Parathyroid adenoma (tissue), 2 donors: ENCODE measurements around the gene HSPA13.

Experiments used
- H2AFZ ChIP-seq: fragments of 300-600 bp; sonication (generic); one replicate; pipeline ENCODE4 v1.7.0; 2017; ENCODE audit warnings: antibody characterized with exemption, mild to moderate bottlenecking
- H3K27ac ChIP-seq: fragments of 300-600 bp; sonication (generic); one replicate; pipeline ENCODE4 v1.7.0; 2017
- H3K27me3 ChIP-seq: fragments of 300-600 bp; sonication (generic); one replicate; pipeline ENCODE4 v1.7.0; 2017; ENCODE audit warnings: low read length; ENCODE audit not compliant: control insufficient read depth, insufficient read depth
- H3K36me3 ChIP-seq: fragments of 300-600 bp; sonication (generic); one replicate; pipeline ENCODE4 v1.7.0; 2017; ENCODE audit warnings: low read length; ENCODE audit not compliant: control insufficient read depth, insufficient read depth
- H3K4me1 ChIP-seq: fragments of 300-600 bp; sonication (generic); one replicate; pipeline ENCODE4 v1.7.0; 2017; ENCODE audit warnings: control low read depth
- H3K4me2 ChIP-seq: fragments of 300-600 bp; sonication (generic); one replicate; pipeline ENCODE4 v1.7.0; 2017; ENCODE audit warnings: low read length
- H3K4me3 ChIP-seq: fragments of 300-600 bp; sonication (generic); one replicate; pipeline ENCODE4 v1.7.0; 2017; ENCODE audit warnings: low read depth, low read length
- H3K79me2 ChIP-seq: fragments of 300-600 bp; sonication (generic); one replicate; pipeline ENCODE4 v1.7.0; 2017; ENCODE audit warnings: control low read depth
- H3K9ac ChIP-seq: fragments of 300-600 bp; sonication (generic); one replicate; pipeline ENCODE4 v1.7.0; 2017; ENCODE audit warnings: mild to moderate bottlenecking
- H3K9me3 ChIP-seq: fragments of 300-600 bp; sonication (generic); one replicate; pipeline ENCODE4 v1.7.0; 2017; ENCODE audit warnings: low read length; ENCODE audit not compliant: control insufficient read depth
- CTCF ChIP-seq: fragments of 300-600 bp; sonication (generic); IDR thresholded peaks from one replicate; pipeline ENCODE4 v1.7.0; 2017; ENCODE audit warnings: antibody characterized with exemption, mild to moderate bottlenecking
- donor health status: primary hyperparathyroidism.

HSPA13 gene

GRCh38 chr21:14405225-14405624, 22.3 kb upstream of the HSPA13 start:
- no peak overlapping the region for H3K4me3 ChIP-seq
- H3K27me3 ChIP-seq = no peaks in the 10 kb centered on the region
- H3K27ac ChIP-seq = no peak overlapping the region
- no peak overlapping the region for H2AFZ ChIP-seq
- no peak overlapping the region for H3K9ac ChIP-seq
- no peaks in the 10 kb centered on the region for H3K36me3 ChIP-seq
- H3K4me2 ChIP-seq = no peak overlapping the region
- H3K4me1 ChIP-seq = no peaks in the 10 kb centered on the region
- no peaks in the 10 kb centered on the region for H3K9me3 ChIP-seq
- H3K79me2 ChIP-seq = no peaks in the 10 kb centered on the region
- no peak for TF ChIP-seq CTCF

GRCh38 chr21:14403681-14404318, 20.9 kb upstream of the HSPA13 start:
- H3K4me1 ChIP-seq = no peaks in the 10 kb centered on the region

DNA sequence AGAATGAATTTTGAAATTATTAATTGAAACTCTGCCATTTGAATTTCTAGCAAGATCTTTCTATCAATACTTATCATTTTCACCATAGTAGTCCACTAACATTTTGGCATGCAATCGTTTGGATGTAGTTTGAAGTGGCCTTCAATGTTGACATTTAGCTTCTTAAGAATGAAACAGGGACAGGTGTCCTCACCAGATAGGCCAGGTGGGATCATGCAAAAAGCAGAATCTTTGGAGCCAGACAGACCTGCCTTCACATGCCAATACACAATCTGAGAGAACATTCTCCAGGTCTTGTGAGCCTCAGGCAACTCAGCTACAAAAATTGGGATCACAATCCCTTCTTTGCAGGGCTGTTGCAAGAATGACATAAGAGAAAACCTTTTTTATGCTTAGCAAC, 18.3 kb upstream of the HSPA13 start:
- H3K27ac ChIP-seq = no peak overlapping the region
- H3K9ac ChIP-seq = no peak overlapping the region
- H3K27me3 ChIP-seq = no peaks in the 10 kb centered on the region
- no peak overlapping the region for H3K4me2 ChIP-seq
- H3K4me3 ChIP-seq = no peak overlapping the region
- H2AFZ ChIP-seq = no peak overlapping the region
- no peaks in the 10 kb centered on the region for H3K4me1 ChIP-seq
- TF ChIP-seq CTCF = no peak
- no peaks in the 10 kb centered on the region for H3K36me3 ChIP-seq
- no peaks in the 10 kb centered on the region for H3K79me2 ChIP-seq
- H3K9me3 ChIP-seq = no peaks in the 10 kb centered on the region

More at GRCh38 chr21:14403681-14404318, 20.9 kb upstream of the HSPA13 start:
- no peak overlapping the region for H3K4me2 ChIP-seq
- H3K4me3 ChIP-seq = no peak overlapping the region
- H3K9me3 ChIP-seq = no peaks in the 10 kb centered on the region
- H3K27me3 ChIP-seq = no peaks in the 10 kb centered on the region
- H3K36me3 ChIP-seq = no peaks in the 10 kb centered on the region
- no peak overlapping the region for H3K9ac ChIP-seq
- H2AFZ ChIP-seq = no peak overlapping the region
- H3K79me2 ChIP-seq = no peaks in the 10 kb centered on the region
- TF ChIP-seq CTCF = peak; percentile 30
- no peak overlapping the region for H3K27ac ChIP-seq

DNA sequence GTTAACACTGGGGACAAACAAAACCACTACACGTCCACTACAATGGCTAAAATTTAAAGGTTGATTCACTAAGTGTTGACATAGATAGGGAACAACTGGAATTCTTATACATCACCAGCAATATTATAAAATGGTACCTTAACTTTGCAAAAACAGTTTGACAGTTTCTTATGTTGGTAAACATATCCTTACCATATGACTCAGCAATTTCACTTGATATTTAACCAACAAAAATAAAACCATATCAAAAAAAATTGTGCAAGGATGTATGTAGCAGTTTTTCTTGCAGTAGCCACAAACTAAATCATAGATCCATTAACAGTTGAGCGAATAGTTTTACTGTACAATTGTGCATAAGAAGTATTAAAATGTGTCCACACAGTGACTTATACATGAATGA, 5.3 kb upstream of the HSPA13 start:
- no peaks in the 10 kb centered on the region for H3K79me2 ChIP-seq
- H3K36me3 ChIP-seq = no peaks in the 10 kb centered on the region
- no peaks in the 10 kb centered on the region for H3K9me3 ChIP-seq
- H3K4me2 ChIP-seq = no peak overlapping the region
- no peaks in the 10 kb centered on the region for H3K27me3 ChIP-seq
- H3K4me1 ChIP-seq = no peaks in the 10 kb centered on the region
- no peak overlapping the region for H3K4me3 ChIP-seq
- H3K27ac ChIP-seq = no peak overlapping the region
- no peak overlapping the region for H3K9ac ChIP-seq
- TF ChIP-seq CTCF = no peak
- H2AFZ ChIP-seq = no peak overlapping the region

GRCh38 chr21:14384453-14384852, 1.5 kb upstream of the HSPA13 start:
- Histone ChIP-seq H3K79me2 (peaks cover 8% of the 10 kb centered on the region), H2AFZ (peak overlapping the region; percentile 98), H3K4me1 (no peaks in the 10 kb centered on the region), H3K4me2 (no peak overlapping the region), H3K27me3 (no peaks in the 10 kb centered on the region), H3K9me3 (no peaks in the 10 kb centered on the region), H3K4me3 (no peak overlapping the region), H3K36me3 (no peaks in the 10 kb centered on the region), H3K27ac (no peak overlapping the region), H3K9ac (no peak overlapping the region)
- no peak for TF ChIP-seq CTCF
